BE2C (cell line): ENCODE results near the gene CLCA4.

Experiments used
- DNase-seq: peaks from one replicate; pipeline ENCODE4 v3.0.0-alpha.2; 2020
- H3K27me3 ChIP-seq: fragments of 250-450 bp; sonication (Bioruptor Pico); 2 replicates; pipeline ENCODE4 v1.5.1; 2020; ENCODE audit warnings: mild to moderate bottlenecking
- H3K36me3 ChIP-seq: fragments of 250-450 bp; sonication (Bioruptor Pico); 2 replicates; pipeline ENCODE4 v1.5.1; 2020; ENCODE audit warnings: mild to moderate bottlenecking
- H3K4me1 ChIP-seq: fragments of 250-450 bp; sonication (Bioruptor Pico); 2 replicates; pipeline ENCODE4 v1.5.1; 2020
- H3K4me3 ChIP-seq: 2 replicates; pipeline ENCODE4 v1.5.1; 2011; ENCODE audit warnings: low read depth, low read length
- H3K9me3 ChIP-seq: fragments of 250-450 bp; sonication (Bioruptor Pico); 2 replicates; pipeline ENCODE4 v1.5.1; 2020
- CTCF ChIP-seq: IDR thresholded peaks from 2 replicates; pipeline ENCODE4 v1.5.1; 2012; ENCODE audit warnings: mild to moderate bottlenecking, low read depth, low read length

The CLCA4 gene

DNA sequence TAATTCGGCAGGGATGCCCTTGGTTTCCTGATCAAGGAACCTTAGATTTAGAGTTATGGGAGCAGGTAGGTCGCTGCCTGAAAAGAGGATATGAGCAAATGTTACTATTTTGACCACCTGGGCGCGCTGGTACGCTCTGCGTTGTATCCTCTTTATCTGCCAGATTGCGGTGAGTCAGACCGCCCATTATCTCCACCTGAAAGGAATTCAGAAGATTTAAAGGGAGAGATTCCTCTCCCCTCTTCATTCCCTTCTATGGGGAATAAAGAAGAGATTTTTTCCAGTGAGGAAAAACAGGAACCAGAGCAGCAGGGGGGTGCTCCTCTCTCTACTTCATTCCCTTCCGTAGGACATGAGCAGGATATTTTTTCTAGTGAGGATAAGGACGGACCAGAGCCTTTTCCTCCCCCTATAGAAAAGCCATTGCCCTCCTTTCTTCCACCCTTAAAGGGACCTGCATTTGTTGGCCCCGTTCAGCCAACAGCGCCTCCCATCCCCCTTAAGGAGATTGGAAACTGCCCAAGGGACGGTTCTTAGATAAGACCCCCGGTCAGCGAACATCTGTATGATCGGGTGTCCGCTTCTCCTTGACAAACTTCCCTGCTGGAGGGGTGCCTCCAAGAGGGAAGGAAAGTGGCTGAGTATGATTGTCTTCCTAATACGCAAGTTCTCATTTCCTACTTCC is 44.0 kb upstream of the CLCA4 start:
- Histone ChIP-seq H3K9me3 (no peaks in the 10 kb centered on the region), H3K36me3 (no peaks in the 10 kb centered on the region), H3K4me1 (no peaks in the 10 kb centered on the region), H3K4me3 (no peak overlapping the region), H3K27me3 (no peaks in the 10 kb centered on the region)
- TF ChIP-seq CTCF: no peak
- no peak for DNase-seq

GRCh38 chr1:86503406-86504136 is 43.3 kb upstream of the CLCA4 start:
- Histone ChIP-seq H3K4me1 (no peaks in the 10 kb centered on the region), H3K4me3 (no peak overlapping the region), H3K36me3 (no peaks in the 10 kb centered on the region), H3K27me3 (no peaks in the 10 kb centered on the region), H3K9me3 (no peaks in the 10 kb centered on the region)
- TF ChIP-seq CTCF: no peak
- no peak for DNase-seq

- no peak for DNase-seq
- no peak overlapping the region for H3K4me3 ChIP-seq
- H3K9me3 ChIP-seq: no peaks in the 10 kb centered on the region
- no peak for TF ChIP-seq CTCF
- no peaks in the 10 kb centered on the region for H3K4me1 ChIP-seq
- no peaks in the 10 kb centered on the region for H3K27me3 ChIP-seq
- no peaks in the 10 kb centered on the region for H3K36me3 ChIP-seq
These were observed 42.8 kb upstream of the CLCA4 start for GRCh38 chr1:86504137-86504479.

DNA sequence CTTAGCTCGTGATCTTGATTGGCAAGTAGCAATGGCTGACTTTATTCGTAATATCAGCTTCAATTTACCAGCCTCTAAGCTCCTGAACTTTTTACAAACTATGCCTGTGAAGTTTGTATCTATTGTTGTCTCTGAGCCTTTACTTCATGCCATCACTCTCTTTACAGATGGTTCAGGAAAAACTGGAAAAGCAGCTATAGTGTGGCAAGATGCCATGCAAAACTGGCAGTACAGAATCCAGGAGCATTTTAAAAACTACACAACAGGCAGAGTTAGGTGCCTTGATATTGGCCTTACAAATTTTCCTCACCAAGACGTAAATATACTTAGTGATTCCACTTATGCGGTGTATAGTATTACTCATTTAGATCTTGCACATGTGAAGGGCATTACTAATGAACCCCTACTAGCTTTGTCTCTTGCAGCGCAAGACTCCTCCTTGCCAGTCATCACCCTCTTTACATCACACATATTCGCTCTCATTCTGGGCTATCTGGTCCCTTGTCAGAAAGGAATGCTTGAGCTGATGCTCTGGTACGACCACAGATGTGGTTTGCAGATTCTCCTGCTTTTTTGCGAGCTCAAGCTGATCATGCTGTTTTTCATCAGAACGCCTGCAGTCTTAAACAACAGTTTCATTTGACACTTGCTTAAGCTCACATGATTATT is 41.8 kb upstream of the CLCA4 start:
- H3K4me1 ChIP-seq: no peaks in the 10 kb centered on the region

DNA sequence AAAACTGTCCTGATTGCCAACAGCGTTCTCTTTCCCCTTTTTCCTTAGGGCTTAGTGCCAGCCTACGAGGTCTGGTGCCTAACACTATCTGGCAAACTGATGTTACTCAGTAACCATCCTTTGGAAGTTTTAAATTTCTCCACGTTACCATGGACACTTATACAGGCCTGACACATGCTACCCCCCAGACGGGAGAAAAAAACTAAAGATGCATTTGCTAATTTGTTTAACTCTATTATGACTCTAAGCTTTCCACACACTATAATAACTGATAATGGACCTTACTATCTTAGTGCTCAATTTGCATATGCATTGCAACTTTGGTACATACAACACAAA is 41.3 kb upstream of the CLCA4 start:
- H3K4me1 ChIP-seq: no peaks in the 10 kb centered on the region
- no peaks in the 10 kb centered on the region for H3K36me3 ChIP-seq
- no peak overlapping the region for H3K4me3 ChIP-seq
- no peaks in the 10 kb centered on the region for H3K27me3 ChIP-seq
- no peaks in the 10 kb centered on the region for H3K9me3 ChIP-seq
- no peak for DNase-seq
- no peak for TF ChIP-seq CTCF

More for the DNA sequence above, 41.8 kb upstream of the CLCA4 start:
- no peak overlapping the region for H3K4me3 ChIP-seq
- H3K36me3 ChIP-seq: no peaks in the 10 kb centered on the region
- H3K27me3 ChIP-seq: no peaks in the 10 kb centered on the region
- DNase-seq: no peak
- H3K9me3 ChIP-seq: no peaks in the 10 kb centered on the region
- TF ChIP-seq CTCF: no peak
